Measurements from ENCODE around the gene C19orf33. TPM values are rescaled to one million over a fixed set of nuclear protein-coding genes. Genes with fewer than 3 reads are reported as not detected.

C19orf33 gene
- total and polyA plus RNA-seq, 10 donors: 3.2 to 53.6 (median 5.3) TPM; not detected in 2

DNA sequence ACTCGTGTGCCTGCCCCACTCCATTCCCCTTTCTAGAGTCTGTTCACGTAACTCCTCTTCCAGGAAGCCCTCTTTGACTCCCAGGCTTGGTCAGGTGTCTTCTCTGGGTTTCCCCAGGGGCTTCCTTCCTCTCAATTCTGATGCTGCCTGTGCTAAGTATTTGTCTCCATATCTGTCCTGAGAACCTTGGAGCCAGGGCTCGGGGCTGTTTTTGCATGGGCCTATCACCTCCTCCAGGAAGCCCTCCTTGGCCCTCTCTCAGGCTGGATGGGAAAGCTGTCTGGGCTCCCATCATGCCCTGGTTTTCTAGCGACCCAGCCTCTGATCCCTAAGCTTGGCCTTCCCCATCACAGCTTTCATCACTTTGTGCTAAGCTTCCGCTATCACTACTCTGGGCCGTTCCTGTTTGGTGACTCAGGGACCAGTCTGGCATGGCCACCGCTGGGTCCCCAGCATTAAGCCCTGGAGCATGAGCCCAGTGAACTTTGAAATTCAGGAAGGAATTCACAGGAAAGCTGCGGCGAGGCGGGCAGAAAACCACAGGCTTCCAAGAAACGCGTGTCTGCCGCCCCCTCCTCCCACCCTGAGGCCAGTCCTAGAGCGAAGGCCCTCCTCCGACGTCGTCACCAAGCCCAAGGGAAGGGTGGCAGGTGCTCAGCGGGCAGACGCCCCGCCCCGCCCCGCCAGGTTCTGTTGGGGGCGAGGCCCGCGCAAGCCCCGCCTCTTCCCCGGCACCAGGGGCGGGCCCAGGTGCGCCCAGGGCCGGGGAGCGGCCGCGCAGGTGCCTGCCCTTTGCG is 40.2 kb upstream of the C19orf33 start:
- DNase-seq: no peak
- peaks cover 0 to 59% (median 41%) of the 10 kb centered on the region in 6 donors for H3K4me1 ChIP-seq
- intact Hi-C loops (cut with DNase I; ENCODE audit: low total_unique reads): no loop called here
- peaks cover 0 to 12% (median 0%) of the 10 kb centered on the region in 7 donors for H3K27me3 ChIP-seq (replicated peaks in 1 of 7)
- WGBS, 5 donors: 5 to 14% (median 9%) methylated on average over 18 to 34 of the region's 34 CpGs
- H3K27ac ChIP-seq: peak overlapping the region; percentile 81 to 90 (median 88)
- TF ChIP-seq CTCF (IDR thresholded peaks at IDR 0.05 in 8 of 11, conservative IDR thresholded peaks at IDR 0.05 in 3 of 11) (no peak), POLR2AphosphoS5 (IDR thresholded peaks at IDR 0.05) (peak in 1 of 3 donors; percentile 61), POLR2A (IDR thresholded peaks at IDR 0.05) (no peak)
- H3K9me3 ChIP-seq: no peaks in the 10 kb centered on the region
- H3K4me3 ChIP-seq: peak overlapping the region; percentile 41 to 77 (median 70)
- no peaks in the 10 kb centered on the region for H3K36me3 ChIP-seq

GRCh38 chr19:38264486-38265212 is 39.4 kb upstream of the C19orf33 start, which contains the start of gene SPINT2:
Gene SPINT2, plus strand, starts transcription at chr19:38264573. Its CDS starts 320 bp downstream, at chr19:38264893.
- no peaks in the 10 kb centered on the region for H3K9me3 ChIP-seq
- intact Hi-C loops (cut with DNase I; ENCODE audit: low total_unique reads): no loop called here
- TF ChIP-seq POLR2A (IDR thresholded peaks at IDR 0.05) (no peak), POLR2AphosphoS5 (IDR thresholded peaks at IDR 0.05) (peak; percentile 70 to 85 (median 83)), CTCF (IDR thresholded peaks at IDR 0.05 in 8 of 11, conservative IDR thresholded peaks at IDR 0.05 in 3 of 11) (peak in 1 of 11 experiments; percentile 5)
- peak within 1 kb of the TSS; percentile 81 to 90 (median 88) for H3K27ac ChIP-seq
- peak; percentile 93 for DNase-seq
- H3K36me3 ChIP-seq: no peaks in the 10 kb centered on the region
- 4 to 40% (median 5%) methylated on average over 19 to 78 of the region's 78 CpGs for WGBS, 5 donors
- peak within 1 kb of the TSS; percentile 41 to 77 (median 70) for H3K4me3 ChIP-seq
- H3K27me3 ChIP-seq (replicated peaks in 1 of 7): peaks cover 0 to 12% (median 0%) of the 10 kb centered on the region in 7 donors
- H3K4me1 ChIP-seq: peaks cover 0 to 60% (median 41%) of the 10 kb centered on the region in 6 donors

DNA sequence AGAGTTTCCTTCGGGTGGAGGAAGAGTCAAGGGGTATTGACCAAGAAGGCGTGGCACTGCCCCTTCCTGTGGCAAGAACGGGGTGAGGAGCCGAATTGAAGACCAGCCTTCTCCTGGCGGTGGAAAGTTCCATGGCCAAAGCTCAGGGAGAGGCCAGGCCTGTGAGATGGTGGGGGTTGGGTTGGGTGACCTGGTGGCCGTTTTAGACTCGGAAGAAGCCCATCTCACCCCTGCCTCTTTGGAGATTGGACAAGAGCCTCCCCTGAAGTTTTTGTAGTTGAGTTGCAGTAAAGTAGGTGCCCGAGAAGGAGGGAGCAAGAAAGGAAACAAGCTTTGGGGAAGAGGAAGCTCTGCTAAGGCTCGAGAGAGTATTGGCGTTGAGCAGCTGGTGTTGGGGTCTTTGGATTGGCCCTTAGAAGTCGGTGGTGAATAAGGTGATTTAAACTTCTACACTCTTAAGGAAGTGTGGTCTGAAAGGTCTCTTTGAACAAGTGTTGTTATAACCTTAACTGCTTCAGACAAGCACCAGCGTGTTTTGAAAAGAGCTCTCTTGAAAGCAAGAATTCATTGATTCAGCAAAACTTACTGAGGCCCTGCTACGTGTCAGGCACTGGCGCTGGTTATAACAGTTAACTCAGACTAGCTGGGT is 38.7 kb upstream of the C19orf33 start:
- TF ChIP-seq CTCF (IDR thresholded peaks at IDR 0.05 in 8 of 11, conservative IDR thresholded peaks at IDR 0.05 in 3 of 11) (no peak), POLR2AphosphoS5 (IDR thresholded peaks at IDR 0.05) (no peak), POLR2A (IDR thresholded peaks at IDR 0.05) (no peak)
- peaks cover 0 to 60% (median 41%) of the 10 kb centered on the region in 6 donors for H3K4me1 ChIP-seq
- no peak for DNase-seq
- H3K9me3 ChIP-seq: no peaks in the 10 kb centered on the region
- H3K4me3 ChIP-seq: peak overlapping the region; percentile 41 to 77 (median 70)
- intact Hi-C loops (cut with DNase I; ENCODE audit: low total_unique reads): no loop called here
- H3K27me3 ChIP-seq (replicated peaks in 1 of 7): peaks cover 0 to 12% (median 0%) of the 10 kb centered on the region in 7 donors
- no peaks in the 10 kb centered on the region for H3K36me3 ChIP-seq
- 22 to 34% (median 25%) methylated on average over 14 of the region's 14 CpGs for WGBS, 5 donors
- peak overlapping the region; percentile 81 to 90 (median 88) for H3K27ac ChIP-seq

Data from spleen (tissue), 11 donors.